Neural cell (in vitro differentiated cells): ENCODE results near the gene CDC42BPB. TPM values are rescaled to one million over a fixed set of nuclear protein-coding genes. Genes with fewer than 3 reads are reported as not detected.
A peak's percentile ranks its signal among the peaks of the same experiment; 100 is the strongest.

ENCODE experiments used
- H2AFZ ChIP-seq: fragments of 200-600, 300-800 bp; sonication (generic), shearing (Covaris generic); 2 replicates; pipeline ENCODE4 v1.6.0; 2014; ENCODE audit warnings: low read depth, mild to moderate bottlenecking, antibody characterized with exemption, low read length, moderate library complexity
- H3F3A ChIP-seq: fragments of 200-600 bp; shearing (Covaris generic); 2 replicates; pipeline ENCODE4 v1.6.1; 2016; ENCODE audit warnings: mild to moderate bottlenecking, moderate library complexity, mixed read lengths, antibody characterized with exemption, low read length; ENCODE audit not compliant: insufficient read depth, poor library complexity, severe bottlenecking
- H3K27ac ChIP-seq: fragments of 200-600, 300-800 bp; sonication (generic), shearing (Covaris generic); 2 replicates; pipeline ENCODE4 v1.5.1; 2014; ENCODE audit warnings: mild to moderate bottlenecking, low read length, moderate library complexity
- H3K27me3 ChIP-seq: fragments of 300-800, 200-600 bp; sonication (generic), shearing (Covaris generic); 2 replicates; pipeline ENCODE4 v1.6.0; 2014; ENCODE audit warnings: mild to moderate bottlenecking, low read depth, low read length, moderate library complexity; ENCODE audit not compliant: insufficient read depth
- H3K36me3 ChIP-seq: fragments of 300-800, 200-600 bp; sonication (generic), shearing (Covaris generic); 2 replicates; pipeline ENCODE4 v1.5.1; 2014; ENCODE audit warnings: mild to moderate bottlenecking, antibody characterized with exemption, low read length, moderate library complexity; ENCODE audit not compliant: insufficient read depth
- H3K4me2 ChIP-seq: fragments of 300-800, 200-600 bp; sonication (generic), shearing (Covaris generic); 2 replicates; pipeline ENCODE4 v1.6.0; 2014; ENCODE audit warnings: mild to moderate bottlenecking, low read length
- H3K4me3 ChIP-seq: fragments of 300-800, 200-600 bp; sonication (generic), shearing (Covaris generic); 2 replicates; pipeline ENCODE4 v1.5.1; 2014; ENCODE audit warnings: mild to moderate bottlenecking, low read length, moderate library complexity
- H3K79me2 ChIP-seq: fragments of 200-600 bp; shearing (Covaris generic); replicated peaks from 2 replicates; pipeline ENCODE4 v1.6.0; 2014; ENCODE audit warnings: mild to moderate bottlenecking, low read length, moderate library complexity; ENCODE audit not compliant: insufficient read depth
- H3K9ac ChIP-seq: fragments of 300-800, 200-600 bp; sonication (generic), shearing (Covaris generic); 2 replicates; pipeline ENCODE4 v1.6.1; 2016; ENCODE audit warnings: mild to moderate bottlenecking, low read length, mixed read lengths
- H3K9me2 ChIP-seq: fragments of 200-600 bp; shearing (Covaris generic); 2 replicates; pipeline ENCODE4 v1.6.1; 2016; ENCODE audit warnings: mild to moderate bottlenecking, low read length, mixed read lengths; ENCODE audit not compliant: insufficient read depth
- H3K9me3 ChIP-seq: fragments of 200-600, 300-800 bp; sonication (generic), shearing (Covaris generic); 2 replicates; pipeline ENCODE4 v1.6.1; 2016; ENCODE audit warnings: mild to moderate bottlenecking, mixed run types, low read length, moderate library complexity, mixed read lengths
- H4K20me1 ChIP-seq: fragments of 200-600 bp; shearing (Covaris generic); 2 replicates; pipeline ENCODE4 v1.6.1; 2016; ENCODE audit warnings: mild to moderate bottlenecking, mixed run types; ENCODE audit not compliant: insufficient read depth
- CTCF ChIP-seq: fragments of 450-650 bp; IDR thresholded peaks from 2 replicates; pipeline ENCODE4 v1.5.1; 2014; ENCODE audit warnings: antibody characterized with exemption, mild to moderate bottlenecking, moderate library complexity; ENCODE audit not compliant: poor library complexity, severe bottlenecking
- EP300 ChIP-seq: fragments of 450-650 bp; conservative IDR thresholded peaks from 2 replicates; pipeline ENCODE4 v1.6.1; 2014; ENCODE audit warnings: antibody characterized with exemption, mild to moderate bottlenecking, moderate library complexity; ENCODE audit not compliant: poor library complexity, severe bottlenecking
- EZH2 ChIP-seq: fragments of 200-600, 300-800 bp; shearing (Covaris generic), sonication (generic); IDR thresholded peaks from 2 replicates; pipeline ENCODE4 v1.6.1; 2014; ENCODE audit warnings: antibody characterized with exemption, low read length, borderline replicate concordance, mild to moderate bottlenecking; ENCODE audit not compliant: insufficient read depth, poor library complexity, severe bottlenecking
- MXI1 ChIP-seq: fragments of 450-650 bp; conservative IDR thresholded peaks from 2 replicates; pipeline ENCODE4 v1.6.1; 2014; ENCODE audit warnings: antibody characterized with exemption, mild to moderate bottlenecking; ENCODE audit not compliant: poor library complexity, severe bottlenecking
- POLR2AphosphoS5 ChIP-seq: IDR thresholded peaks from 2 replicates; pipeline ENCODE4 v1.6.1; 2012
- RAD21 ChIP-seq: fragments of 450-650 bp; conservative IDR thresholded peaks from 2 replicates; pipeline ENCODE4 v1.6.1; 2014; ENCODE audit warnings: antibody characterized with exemption, mild to moderate bottlenecking, moderate library complexity
- REST ChIP-seq: IDR thresholded peaks from 2 replicates; pipeline ENCODE4 v1.6.1; 2012; ENCODE audit warnings: borderline replicate concordance
- SMC3 ChIP-seq: fragments of 450-650 bp; conservative IDR thresholded peaks from 2 replicates; pipeline ENCODE4 v1.6.1; 2014; ENCODE audit warnings: antibody characterized with exemption, mild to moderate bottlenecking, moderate library complexity; ENCODE audit not compliant: poor library complexity
- TAF1 ChIP-seq: IDR thresholded peaks from 2 replicates; pipeline ENCODE4 v1.6.1; 2012; ENCODE audit warnings: low read depth
- polyA plus RNA-seq: library from polyadenylated mRNA; depleted of rRNA; stranded (reverse); fragments of >200 nt; gene quantifications from 2 replicates; pipeline ENCODE4 v1.2.3, GENCODE V29; 2014

Gene CDC42BPB
- polyA plus RNA-seq, 1 donor from 2014 or later: 43.8 TPM

- TF ChIP-seq SMC3: no peak
- no peak for TF ChIP-seq EZH2
- no peak for TF ChIP-seq EP300
- no peak for TF ChIP-seq CTCF
- TF ChIP-seq POLR2AphosphoS5: no peak
- no peak for TF ChIP-seq REST
- TF ChIP-seq TAF1: no peak
- TF ChIP-seq RAD21: no peak
- TF ChIP-seq MXI1: no peak
- Histone ChIP-seq H3K4me2 (no peak overlapping the region), H3K9me2 (no peaks in the 10 kb centered on the region), H3K27me3 (no peaks in the 10 kb centered on the region), H3K9me3 (no peaks in the 10 kb centered on the region), H3K79me2 (no peaks in the 10 kb centered on the region), H3K36me3 (no peaks in the 10 kb centered on the region), H3K4me3 (peak overlapping the region; percentile 61), H3K9ac (no peak overlapping the region), H2AFZ (no peak overlapping the region), H4K20me1 (no peaks in the 10 kb centered on the region), H3K27ac (no peak overlapping the region), H3F3A (no peaks in the 10 kb centered on the region)
Observed at GRCh38 chr14:103074729-103075367, 17.5 kb upstream of the CDC42BPB start.

- Histone ChIP-seq H3K36me3 (no peaks in the 10 kb centered on the region), H3K9me3 (no peaks in the 10 kb centered on the region), H2AFZ (no peak overlapping the region), H4K20me1 (no peaks in the 10 kb centered on the region), H3K4me2 (no peak overlapping the region), H3K9me2 (no peaks in the 10 kb centered on the region), H3K27me3 (no peaks in the 10 kb centered on the region), H3F3A (no peaks in the 10 kb centered on the region), H3K27ac (no peak overlapping the region), H3K4me3 (no peak overlapping the region), H3K79me2 (no peaks in the 10 kb centered on the region), H3K9ac (no peak overlapping the region)
- TF ChIP-seq EZH2 (no peak), SMC3 (no peak), REST (no peak), POLR2AphosphoS5 (no peak), EP300 (no peak), TAF1 (no peak), CTCF (no peak), RAD21 (no peak), MXI1 (no peak)
Observed at GRCh38 chr14:103073876-103074728, 16.8 kb upstream of the CDC42BPB start.
